ENCODE results near the gene ARMC5.
"Not testable (repeated sequence)": the region's sequence is repeated elsewhere in the genome, so short reads cannot be mapped to it uniquely, and the experiment has no call there.

ARMC5 gene

GRCh38 chr16:31501226-31501965 is 42.1 kb downstream of the ARMC5 start:
- DNase-seq (ENCODE audit: low spot score): no peak

- no peak for DNase-seq (ENCODE audit: low spot score)
Measured at GRCh38 chr16:31501966-31502348, 42.7 kb downstream of the ARMC5 start.

GRCh38 chr16:31502981-31503380 is 43.7 kb downstream of the ARMC5 start:
- DNase-seq (ENCODE audit: low spot score): no peak

DNA sequence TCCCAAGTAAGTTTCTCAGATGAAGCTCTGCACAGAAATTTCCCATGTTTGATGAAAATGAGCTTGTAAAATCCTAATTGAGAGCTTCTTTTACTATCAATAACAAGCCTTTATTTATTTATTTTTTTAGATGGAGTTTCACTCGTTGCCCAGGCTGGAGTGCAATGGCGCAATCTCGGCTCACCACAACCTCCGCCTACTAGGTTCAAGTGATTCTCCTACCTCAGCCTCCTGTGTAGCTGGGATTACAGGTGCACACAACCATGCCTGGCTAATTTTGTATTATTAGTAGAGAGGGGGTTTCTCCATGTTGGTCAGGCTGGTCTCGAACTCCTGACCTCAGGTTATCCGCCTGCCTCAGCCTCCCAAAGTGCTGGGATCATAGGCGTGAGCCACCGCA is 44.3 kb downstream of the ARMC5 start:
- not testable (repeated sequence) for DNase-seq (ENCODE audit: low spot score)

DNA sequence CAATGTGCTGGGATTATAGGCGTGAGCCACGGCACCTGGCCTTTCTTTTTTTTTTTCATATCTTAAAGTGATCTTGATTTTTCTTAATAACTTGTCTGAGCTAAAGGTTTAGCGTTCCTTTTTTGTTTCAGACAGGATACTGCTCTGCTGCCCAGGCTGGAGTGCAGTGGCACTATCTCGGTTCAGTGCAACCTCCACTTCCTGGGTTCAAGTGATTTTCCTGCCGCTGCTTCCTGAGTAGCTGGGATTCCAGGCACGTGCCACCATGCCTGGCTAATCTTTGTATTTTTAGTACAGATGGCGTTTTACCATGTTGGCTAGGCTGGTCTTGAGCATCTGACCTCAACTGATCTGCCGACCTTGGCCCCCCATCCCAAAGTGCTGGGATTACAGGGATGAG is 44.9 kb downstream of the ARMC5 start:
- DNase-seq (ENCODE audit: low spot score): no peak

- DNase-seq (ENCODE audit: low spot score): no peak
Measured at GRCh38 chr16:31505483-31505882, 46.2 kb downstream of the ARMC5 start.

GRCh38 chr16:31507617-31507928 is 48.3 kb downstream of the ARMC5 start:
- no peak for DNase-seq (ENCODE audit: low spot score)

GRCh38 chr16:31507929-31508705 is 48.8 kb downstream of the ARMC5 start, which contains the start of gene RUSF1:
Gene RUSF1, minus strand, starts transcription at chr16:31508391. Its CDS starts 18 bp downstream, at chr16:31508373.
- DNase-seq (ENCODE audit: low spot score): peak; percentile 70

DNA sequence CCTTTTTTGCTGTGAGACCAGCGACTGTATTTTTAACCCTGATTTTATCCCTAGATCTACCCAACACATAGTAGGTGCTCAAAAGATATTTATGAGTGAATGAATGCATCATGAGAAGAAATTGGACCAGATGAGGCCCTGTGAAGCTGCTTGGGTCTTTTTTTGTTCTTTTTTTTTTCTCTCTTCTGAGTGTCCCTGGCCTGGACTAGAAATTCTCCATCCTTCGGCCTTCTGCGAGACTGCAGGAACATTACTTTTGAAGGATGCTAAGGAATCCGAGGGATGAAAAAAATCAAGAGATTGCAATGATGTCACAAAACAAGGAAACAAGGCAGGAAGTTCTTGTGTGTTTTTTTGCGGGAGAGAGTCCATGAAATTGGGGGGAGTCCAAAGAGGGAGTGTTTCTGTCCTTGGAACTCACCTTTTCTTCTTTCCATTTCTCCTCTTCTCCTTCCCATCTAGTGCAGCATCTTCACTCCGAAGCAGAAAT is 49.5 kb downstream of the ARMC5 start:
- DNase-seq (ENCODE audit: low spot score): no peak

- DNase-seq (ENCODE audit: low spot score): no peak
Measured at GRCh38 chr16:31513126-31513525, 53.8 kb downstream of the ARMC5 start.

GRCh38 chr16:31513884-31514283 is 54.6 kb downstream of the ARMC5 start:
- DNase-seq (ENCODE audit: low spot score): no peak
